Stimulated activated CD4-positive, alpha-beta T cell treated with anti-CD3 and anti-CD28 coated beads, Interleukin-15, amount 100 ng/mL, for 48 hours (primary cell): Measurements from ENCODE around the gene CHST2.
"Not testable (repeated sequence)": the region's sequence is repeated elsewhere in the genome, so short reads cannot be mapped to it uniquely, and the experiment has no call there.

ENCODE experiments used
- DNase-seq, 2 donors: peaks; one replicate each; pipeline ENCODE4 v3.0.0-alpha.2; 2020; ENCODE audit warnings: low read depth in 2 of 2

The CHST2 gene

DNA sequence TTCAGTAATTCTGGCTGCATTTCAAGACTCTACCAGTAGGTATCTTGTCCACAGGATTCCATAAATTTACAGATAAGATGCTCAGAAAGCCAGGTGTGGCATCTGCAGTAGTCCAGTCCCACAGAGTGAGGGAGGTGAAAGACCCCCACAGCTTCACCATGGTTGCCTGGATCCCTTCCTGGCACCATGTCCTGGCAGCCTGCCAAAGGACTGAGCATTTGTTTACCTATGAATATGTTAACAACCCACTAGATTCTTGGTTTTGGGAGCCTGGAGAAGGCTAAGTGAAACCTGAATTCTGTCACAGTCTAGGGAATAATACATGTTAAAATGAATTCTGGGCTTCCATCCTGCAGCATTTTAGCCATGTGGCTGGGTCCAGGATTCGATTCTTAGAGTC is 14.9 kb downstream of the CHST2 start:
- no peak for DNase-seq

DNA sequence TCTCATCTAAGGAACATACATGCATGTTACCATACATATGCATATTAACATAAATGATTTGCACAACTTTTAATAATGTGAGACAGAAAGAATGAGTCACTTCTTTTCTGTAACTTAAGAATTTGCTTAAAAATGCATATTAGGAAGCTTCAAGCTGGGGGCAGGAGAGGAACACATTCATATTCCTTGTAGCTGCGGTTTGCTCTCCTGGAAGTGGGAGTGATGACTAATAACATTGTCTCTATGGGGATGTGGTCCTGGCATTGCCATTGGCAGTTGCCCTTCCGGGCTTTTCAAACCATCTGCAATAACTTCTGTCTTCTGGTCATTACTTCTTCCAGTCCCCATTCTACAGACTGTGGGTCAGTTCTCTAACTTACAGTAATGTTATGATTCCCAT is 15.6 kb downstream of the CHST2 start:
- DNase-seq: no peak

DNA sequence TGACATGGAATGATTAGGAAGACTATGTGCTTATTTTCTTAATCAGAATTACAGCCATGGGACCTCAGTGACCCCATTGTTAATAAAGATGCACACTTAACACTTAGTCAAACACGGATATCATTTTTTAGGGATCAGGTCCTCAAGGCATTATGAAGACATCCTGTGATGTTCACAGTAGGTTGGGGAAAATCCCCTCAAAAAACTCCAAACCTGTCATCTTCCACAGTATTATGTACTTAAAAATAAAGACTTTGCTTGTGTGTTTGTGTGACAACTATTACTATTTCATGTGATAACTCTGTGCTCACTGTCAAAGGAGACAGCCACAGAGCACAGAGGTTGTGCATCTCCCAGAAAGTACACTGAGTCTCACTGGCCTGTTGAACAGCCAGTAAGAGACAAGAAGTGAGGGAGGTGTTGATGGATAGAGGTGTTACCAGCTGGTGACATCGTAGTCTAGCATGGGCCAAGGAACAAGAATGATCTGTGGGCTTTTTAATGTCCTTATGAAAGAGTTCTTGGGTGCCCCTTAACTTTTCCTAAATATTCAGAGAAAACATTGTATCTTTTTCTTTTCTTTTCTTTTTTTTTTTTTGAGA is 18.0 kb downstream of the CHST2 start:
- DNase-seq: no peak

DNA sequence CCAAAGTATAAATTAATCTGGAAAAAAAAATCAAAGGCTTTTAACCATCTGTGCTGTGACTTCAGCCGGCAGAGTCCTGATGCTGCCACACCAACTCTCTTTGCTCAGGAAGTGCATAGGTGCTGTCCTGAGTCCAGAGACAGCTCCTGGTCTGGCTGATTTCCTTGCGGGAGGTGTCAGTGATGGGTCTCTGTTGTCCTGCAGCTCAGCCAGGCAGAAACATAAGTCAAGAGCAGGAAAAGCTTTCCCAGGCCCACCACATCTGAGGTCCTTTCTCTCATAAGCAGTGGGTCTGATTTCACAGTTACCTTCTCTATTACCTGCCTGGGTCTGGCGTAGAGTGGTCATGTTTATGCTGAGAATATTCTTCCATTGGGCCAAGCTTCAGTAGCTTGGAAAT is 19.4 kb downstream of the CHST2 start:
- DNase-seq: no peak

DNA sequence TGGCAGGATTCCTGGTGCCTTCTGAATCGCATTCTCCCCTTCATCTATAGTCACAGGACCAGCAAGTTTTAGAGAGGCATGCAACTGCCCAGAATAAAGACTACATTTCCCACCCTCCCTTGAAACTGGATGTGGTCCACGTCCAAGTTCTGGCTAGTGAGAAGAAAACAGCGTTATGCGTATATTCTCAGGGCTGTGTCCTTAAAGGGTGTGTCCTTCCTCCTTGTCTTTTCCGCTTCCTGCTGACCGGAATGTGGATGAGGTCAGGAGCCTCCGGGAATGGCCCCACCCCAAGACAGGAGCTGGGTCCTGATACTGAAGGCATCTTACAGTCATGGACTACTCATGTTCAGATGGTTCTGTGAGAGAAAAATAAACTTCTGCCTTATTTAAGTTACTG is 20.2 kb downstream of the CHST2 start:
- DNase-seq: no peak

DNA sequence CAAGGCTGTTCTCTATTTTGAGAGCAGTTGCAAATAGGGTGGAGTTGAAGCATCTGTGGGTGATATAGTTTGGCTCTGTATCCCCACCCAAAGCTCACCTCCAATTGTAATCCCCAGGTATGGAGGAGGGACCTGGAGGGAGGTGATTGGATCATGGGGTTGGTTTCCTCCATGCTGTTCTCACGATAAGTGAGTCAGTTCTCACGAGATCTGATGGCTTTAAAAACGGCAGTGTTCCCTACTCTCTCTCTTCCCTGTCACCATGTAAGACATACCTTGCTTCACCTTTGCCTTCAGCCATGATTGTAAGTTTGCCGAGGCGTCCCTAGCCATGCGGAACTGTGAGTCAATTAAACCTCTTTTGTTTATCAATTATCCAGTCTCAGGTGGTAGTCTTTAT is 21.0 kb downstream of the CHST2 start:
- DNase-seq: no peak

DNA sequence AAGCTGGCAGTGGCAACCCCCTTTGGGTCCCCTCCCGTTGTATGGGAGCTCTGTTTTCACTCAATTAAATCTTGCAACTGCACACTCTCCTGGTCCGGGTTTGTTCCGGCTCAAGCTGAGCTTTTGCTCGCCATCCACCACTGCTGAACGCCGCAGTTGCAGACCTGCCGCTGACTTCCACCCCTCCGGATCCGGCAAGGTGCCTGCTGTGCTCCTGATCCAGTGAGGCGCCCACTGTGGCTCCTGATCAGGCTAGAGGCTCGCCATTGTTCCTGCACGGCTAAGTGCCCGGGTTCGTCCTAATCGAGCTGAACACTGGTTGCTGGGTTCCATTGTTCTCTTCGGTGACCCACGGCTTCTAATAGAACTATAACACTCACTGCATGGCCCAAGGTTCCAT is 22.8 kb downstream of the CHST2 start:
- no peak for DNase-seq

DNA sequence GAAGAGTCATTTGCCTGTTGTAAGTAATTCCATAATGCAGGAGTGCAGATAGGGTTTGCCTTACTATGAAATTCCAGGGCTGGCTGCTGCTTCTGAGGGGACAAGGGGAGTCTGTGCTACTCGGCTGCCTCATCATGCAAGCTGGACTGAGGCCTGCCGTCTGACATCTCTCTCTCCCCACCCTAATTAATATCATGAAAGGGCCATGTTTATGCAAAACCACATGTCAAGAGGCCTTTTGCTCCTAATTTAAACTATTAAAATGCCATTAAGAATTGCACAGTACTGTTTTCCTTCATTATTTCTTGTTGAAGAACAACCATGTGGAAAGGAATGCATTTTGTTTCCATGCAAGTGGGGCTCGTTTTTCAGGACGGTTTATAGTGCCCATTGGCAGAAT is 26.3 kb downstream of the CHST2 start:
- no peak for DNase-seq

DNA sequence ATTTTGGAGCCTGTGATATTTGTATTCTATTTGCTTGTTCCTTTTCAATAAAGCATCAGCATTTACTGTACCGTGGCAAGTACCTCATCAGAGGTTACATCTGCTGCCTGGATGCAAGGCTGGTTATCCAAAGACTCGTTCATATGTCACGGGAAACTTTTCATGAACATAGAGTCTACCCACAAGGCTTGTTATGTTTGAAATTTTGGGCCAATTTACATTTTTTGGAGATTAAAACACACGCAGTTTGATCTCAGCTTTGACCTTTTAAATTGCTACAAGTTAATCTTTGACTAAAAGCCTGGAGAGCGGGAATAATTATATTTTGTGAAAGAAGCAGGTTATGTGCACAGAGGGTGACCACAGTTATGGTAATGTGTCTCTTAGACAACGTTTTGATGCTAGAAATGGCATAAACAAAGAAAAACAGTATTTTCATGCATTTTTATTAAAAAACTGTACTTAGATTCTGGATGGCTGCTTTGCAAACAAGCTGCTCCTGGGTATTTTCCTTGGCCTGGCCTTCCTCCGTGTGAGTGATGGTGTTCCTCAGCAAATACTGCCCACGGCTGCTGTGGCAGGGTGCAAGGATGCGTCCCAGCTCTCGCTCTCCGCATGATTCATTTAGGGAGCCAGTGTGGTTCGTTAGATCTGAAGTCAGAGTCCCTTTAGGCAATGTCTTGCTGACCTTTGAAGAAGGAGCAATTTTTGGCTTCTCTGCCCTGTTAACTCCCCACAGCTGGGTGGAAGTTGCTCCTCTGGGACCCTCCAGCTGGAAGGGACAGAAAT is 27.1 kb downstream of the CHST2 start:
- DNase-seq: no peak

DNA sequence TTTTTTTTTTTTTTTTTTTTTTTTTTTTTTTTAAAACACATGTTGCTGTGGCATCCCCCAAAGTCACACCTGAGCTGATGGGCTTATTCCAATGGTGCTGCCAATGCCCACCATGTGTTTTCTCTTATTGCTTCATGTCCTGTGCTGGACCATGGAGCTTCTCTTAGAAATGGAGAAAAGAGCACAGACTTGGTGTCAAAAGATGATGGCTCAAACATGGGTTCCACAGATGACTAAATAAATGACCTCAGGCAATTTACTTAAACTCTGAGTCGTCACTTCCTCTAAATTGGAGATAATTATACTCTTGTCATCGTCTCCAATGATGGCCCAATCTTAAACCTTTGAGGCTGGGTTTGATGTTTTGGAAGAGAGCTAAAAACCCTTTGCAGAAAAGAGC is 28.1 kb downstream of the CHST2 start:
- no peak for DNase-seq

DNA sequence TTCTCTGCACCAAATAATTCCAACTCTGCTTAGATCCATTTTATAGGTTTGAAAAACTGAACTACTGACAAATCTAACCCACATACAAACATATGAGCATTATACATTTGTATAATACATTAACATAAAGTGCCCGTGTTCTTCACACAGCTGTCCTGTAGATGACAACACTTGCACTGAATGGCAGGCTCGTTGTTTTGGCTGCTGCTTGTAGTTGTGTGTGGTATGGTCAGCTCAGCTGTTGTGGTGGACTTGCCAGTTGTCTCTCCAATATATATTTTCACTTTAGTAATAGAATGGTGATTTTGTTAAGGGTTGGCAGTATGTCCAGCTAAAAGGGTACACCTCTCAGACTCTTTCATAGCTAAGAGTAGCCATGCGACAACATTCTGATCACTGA is 30.5 kb downstream of the CHST2 start:
- no peak for DNase-seq

DNA sequence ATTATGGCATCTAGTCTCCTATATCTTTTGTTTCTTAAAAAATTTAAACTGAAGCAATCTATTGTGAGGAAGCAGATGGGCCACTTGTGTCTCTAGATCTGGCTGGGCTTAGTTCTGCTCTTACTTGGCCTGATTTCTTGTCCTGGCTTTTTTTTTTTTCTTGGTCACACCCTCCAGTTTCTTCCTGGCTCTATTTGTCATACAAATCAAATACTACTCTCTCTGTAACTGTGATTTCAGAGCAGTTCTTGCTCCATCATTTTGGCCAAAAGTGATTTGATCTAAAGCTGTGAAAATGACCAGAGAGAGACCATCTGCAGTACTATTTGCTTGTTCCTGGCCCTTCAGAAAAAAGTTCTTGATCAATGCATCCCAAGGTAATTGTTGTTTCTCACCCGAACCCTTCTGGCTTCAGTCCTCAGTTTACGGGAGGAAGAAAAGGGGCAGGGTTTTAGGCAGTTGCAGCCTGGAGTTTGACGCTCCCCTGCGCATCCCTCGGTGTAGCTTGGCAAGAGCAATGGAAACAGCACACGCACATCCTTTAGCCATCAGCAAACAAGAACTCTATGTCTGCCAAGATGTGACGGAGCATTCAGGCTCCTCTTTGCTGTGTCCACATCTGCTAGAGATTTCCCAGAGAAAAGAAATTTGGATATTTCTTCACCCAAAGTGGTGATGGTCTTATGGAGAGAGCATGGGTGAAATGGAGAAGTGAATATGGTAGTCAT is 31.6 kb downstream of the CHST2 start:
- no peak for DNase-seq

DNA sequence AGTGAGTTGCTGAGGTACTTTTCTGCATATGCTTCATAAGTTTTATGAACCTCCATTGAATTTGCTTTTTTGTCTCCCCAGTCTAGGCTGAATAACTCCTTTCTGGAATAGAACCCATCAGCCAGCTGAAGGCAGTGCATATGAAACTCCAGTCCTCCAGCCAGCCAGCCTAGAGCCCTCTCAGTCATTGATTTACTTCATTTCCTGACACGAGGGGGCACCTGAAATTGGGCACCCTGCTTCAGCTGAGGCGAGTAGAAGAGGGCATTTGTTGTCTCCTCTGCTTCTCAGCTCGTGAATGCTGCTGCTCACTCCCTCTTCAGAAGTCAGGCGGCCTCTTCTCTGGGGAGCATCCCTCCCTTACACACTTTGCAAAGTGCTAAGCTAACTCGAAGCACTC is 32.5 kb downstream of the CHST2 start:
- no peak for DNase-seq

DNA sequence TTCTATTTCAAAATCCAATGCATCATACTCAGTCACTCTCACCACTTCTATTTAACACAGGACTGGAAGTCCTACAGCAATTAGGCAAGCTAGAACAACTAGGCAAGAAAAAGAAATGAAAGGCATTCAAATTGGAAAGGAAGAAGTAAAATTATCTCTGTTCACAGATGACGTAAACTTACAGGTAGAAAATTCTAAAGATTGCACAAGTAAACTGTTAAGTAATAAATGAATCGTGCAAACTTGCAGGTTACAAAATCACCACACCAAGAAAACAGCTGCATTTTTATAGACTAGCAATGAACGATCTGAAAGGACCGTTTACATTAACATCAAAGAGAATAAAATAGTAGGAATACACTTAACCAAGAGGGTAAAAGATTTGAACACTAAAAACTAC is 36.2 kb downstream of the CHST2 start:
- no peak for DNase-seq

DNA sequence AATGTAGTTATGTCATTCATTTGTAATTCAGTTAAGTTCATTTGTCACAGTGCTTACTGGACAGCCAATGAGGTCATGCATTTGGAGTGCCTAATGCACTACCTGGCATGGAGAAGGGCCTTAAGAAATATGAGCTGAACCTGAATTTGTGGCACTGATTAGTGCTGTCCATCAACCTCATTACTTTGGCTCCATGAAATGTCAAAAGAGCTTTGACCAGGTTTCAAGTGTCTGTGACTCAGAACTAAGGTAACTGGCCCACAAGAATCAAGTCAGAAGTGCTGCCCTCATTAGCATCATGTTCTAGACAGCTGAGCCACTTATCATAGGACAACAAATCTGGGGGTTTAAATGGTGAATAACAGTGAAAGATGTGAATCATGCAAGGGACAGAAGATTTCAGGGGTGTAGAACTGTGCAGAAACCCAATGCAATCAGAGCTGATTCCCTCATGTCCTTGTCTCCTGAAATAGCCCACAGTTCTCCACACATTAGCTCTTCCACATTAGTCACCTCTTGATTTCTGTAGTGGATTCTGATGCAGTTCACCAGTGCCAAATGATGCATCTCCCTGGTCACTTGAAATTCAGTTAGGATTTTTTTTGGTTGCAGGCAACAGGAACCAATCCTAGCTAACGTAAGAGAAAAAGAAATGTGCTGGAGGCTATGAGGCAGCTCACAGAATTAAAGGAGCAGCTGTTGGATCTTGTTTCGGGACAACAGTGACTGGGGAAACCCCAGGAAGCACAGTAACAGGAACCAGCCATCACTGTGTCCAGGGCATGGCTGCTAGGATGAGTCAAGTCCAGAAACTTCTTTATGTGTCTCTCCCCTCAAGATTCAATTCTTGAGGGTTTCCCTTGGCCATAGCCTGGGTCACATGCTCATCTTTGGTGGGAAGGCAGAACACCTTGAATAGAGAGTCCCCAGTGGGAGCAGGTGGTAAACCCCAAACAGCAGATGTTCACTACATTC is 38.7 kb downstream of the CHST2 start:
- DNase-seq: no peak

DNA sequence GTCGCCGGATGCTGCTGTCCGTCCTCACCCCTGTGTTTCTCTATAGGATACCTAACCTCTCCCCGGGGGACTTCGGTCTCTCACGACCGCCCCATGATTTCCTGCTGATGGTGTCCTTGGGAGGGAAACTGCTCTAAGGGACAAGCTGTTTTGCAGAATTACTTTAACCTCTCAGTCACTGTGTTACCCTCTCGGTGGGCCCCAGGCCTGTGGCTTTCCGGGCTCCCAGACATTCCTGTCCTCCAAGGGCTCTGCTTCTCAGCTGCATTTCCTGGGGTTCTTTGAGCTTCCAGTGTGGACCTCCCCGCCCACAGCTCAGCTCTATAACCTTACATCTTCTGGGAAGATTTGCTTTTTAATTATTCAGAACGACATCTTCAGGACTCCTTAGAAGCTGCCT is 40.9 kb downstream of the CHST2 start:
- no peak for DNase-seq

DNA sequence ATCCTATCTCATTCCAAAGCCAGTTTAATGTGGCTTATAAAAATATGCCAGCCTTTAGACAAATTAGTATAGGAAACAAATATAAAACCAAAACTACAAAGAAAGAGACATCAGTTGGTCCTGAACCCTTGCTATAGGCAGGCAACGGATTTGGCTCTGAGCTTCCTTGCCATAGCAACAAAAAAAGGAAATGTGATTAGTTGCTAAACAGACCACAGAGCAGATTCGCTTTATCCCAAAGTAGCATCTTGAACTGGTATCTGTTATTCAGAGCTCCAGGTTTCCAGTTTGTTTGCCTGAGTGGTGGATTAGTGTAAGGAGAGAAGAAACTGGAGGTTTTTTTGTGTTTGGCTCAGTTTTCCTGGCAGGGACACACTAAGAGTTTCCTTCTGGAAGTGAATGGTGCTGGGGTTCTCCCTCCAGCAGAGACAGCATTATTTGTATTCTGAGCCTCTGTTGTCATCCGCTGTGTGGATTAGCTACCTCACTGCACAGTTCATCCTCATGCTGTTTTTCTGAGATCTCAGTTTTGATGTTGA is 44.1 kb downstream of the CHST2 start:
- DNase-seq: no peak

DNA sequence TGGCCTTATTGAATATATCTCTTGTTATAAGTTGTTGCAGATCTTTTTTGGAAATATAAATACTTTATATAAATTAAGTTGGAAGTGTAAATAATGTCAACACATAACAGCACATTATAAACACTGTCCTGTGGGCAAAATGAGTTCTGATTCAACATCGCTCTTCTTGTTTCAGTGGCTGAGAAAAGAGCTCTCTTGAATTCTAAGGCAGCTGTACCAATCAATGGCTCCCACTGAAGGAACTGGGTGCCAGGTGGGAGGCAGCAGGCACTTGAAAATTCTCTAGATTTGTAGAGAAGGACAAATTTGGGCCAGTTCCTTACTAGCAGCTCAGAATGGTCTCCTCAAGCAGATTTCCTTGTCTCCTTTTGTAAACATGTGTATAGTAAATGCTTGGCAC is 45.6 kb downstream of the CHST2 start:
- no peak for DNase-seq

DNA sequence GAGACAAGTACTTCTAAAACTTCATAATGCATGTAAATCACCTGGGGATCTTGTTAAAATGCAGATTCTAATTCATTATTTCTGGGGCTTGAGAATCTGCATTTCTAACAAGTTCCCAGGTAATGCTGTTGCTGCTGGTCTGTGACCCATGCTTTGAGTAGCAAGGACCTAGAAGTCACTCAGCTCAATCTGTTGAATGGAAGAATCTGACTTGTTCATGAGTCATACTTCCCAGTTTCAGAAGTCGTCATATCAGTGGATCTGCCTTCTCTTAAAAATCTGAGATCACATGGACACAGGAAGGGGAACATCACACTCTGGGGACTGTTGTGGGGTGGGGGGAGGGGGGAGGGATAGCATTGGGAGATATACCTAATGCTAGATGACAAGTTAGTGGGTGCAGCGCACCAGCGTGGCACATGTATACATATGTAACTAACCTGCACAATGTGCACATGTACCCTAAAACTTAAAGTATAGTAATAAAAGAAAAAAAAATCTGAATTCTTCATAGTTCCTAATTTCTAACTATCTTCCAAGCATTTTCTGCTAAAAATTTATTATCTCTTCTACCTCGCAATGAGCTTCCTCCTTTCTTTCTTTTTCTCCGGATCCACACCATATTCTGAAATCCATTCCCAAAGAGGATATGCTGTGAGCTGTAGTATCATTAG is 46.2 kb downstream of the CHST2 start:
- not testable (repeated sequence) for DNase-seq

DNA sequence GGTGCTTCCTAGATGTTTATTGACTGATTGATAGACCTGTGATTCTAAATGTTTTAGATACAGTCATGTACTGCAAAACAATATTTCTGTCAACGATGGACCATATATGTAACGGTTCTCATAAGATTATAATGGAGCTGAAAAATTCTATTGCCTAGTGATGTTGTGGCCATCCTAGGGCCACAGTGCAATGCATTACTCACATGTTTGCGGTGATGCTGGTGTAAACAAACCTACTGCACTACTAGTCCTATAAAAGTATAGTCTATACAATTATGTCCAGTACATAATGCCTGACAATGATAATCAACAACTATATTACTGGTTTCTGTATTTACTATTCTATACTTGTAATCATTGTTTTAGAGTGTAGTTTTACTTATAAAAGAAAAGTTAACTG is 46.8 kb downstream of the CHST2 start:
- no peak for DNase-seq
